GM12874 (cell line): ENCODE measurements around the gene UBE2G2.

Source experiments
- TF ChIP-seq, protein P1 (sequence below): IDR thresholded peaks from 2 replicates; pipeline ENCODE4 v1.5.1; 2011; ENCODE audit warnings: low read depth, mild to moderate bottlenecking, control low read depth, low read length, moderate library complexity; ENCODE audit not compliant: insufficient read depth

The UBE2G2 gene

GRCh38 chr21:44751799-44752636 is 49.6 kb downstream of the UBE2G2 start:
- TF ChIP-seq, protein P1, sequence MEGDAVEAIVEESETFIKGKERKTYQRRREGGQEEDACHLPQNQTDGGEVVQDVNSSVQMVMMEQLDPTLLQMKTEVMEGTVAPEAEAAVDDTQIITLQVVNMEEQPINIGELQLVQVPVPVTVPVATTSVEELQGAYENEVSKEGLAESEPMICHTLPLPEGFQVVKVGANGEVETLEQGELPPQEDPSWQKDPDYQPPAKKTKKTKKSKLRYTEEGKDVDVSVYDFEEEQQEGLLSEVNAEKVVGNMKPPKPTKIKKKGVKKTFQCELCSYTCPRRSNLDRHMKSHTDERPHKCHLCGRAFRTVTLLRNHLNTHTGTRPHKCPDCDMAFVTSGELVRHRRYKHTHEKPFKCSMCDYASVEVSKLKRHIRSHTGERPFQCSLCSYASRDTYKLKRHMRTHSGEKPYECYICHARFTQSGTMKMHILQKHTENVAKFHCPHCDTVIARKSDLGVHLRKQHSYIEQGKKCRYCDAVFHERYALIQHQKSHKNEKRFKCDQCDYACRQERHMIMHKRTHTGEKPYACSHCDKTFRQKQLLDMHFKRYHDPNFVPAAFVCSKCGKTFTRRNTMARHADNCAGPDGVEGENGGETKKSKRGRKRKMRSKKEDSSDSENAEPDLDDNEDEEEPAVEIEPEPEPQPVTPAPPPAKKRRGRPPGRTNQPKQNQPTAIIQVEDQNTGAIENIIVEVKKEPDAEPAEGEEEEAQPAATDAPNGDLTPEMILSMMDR, result no peak

- TF ChIP-seq, protein P1, result no peak
These were observed 50.3 kb downstream of the UBE2G2 start for GRCh38 chr21:44751186-44751798.

- TF ChIP-seq, protein P1, result no peak
These were observed 51.0 kb downstream of the UBE2G2 start for GRCh38 chr21:44750675-44751025.

- TF ChIP-seq, protein P1, result no peak
These were observed 51.6 kb downstream of the UBE2G2 start for GRCh38 chr21:44749759-44750674.

DNA sequence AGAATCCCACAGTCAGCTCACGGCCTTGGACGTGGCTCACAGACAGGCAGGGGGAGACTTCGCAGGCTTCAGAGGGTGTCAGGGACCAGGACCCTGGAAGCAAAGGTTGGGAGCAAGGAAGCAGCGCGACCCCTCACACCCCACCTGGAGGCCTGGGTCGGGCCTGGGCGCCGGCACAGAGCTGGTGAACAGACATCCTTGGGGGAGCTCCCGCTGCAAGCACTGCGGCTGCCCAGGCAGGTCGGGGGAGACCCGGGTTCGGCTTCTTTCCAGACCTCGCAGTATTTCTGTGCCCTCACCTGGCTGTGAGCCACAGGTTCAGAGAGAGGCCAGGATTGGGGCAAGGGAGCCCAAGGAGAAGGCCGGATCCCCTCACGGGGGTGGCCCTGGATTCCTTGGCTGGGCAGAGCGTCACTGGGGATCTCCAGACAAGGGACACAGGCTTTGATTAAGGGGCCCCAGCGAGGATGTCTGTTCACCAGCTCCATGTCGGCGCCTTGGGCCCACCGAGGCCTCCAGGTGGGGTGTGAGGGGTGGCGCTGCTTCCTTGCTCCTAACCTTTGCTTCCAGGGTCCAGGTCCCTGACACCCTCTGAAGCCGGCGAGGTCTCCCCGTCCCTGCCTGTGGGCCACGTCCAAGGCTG is 52.4 kb downstream of the UBE2G2 start:
- TF ChIP-seq, protein P1, result no peak

GRCh38 chr21:44748621-44749020 is 53.0 kb downstream of the UBE2G2 start:
- TF ChIP-seq, protein P1, result no peak
